A549 treated with Mapracorat at 1 μM for 4 hours (cell line): ENCODE results near the gene SLK. TPM values are rescaled to one million over a fixed set of nuclear protein-coding genes. Genes with fewer than 3 reads are reported as not detected.

ENCODE experiments used
- total RNA-seq: library from RNA; stranded (reverse); fragments of 200-300 nt; extraction: Qiagen RNA extraction; gene quantifications from 5 replicates; pipeline ENCODE4 v1.2.3, GENCODE V29; 2022

SLK gene
- total RNA-seq, result 23.6 to 34.7 TPM (median 31.4 TPM) in 5 replicates

GRCh38 chr10:103966671-103967447 is at the start of gene SLK:
TSS of gene SLK (plus strand) at chr10:103967140. CDS start at chr10:103967746, 606 bp downstream.

GRCh38 chr10:103918053-103918846 is 48.7 kb upstream of the SLK start, which contains the start of gene STN1:
TSS of gene STN1 (minus strand) at chr10:103918184. CDS start at chr10:103917594, 590 bp downstream.

Other genes starting within 250 kb of the SLK start
- 0.80 to 1.6 TPM (median 1.3 TPM) in 5 replicates for gene SH3PXD2A, start 111.6 kb upstream of the SLK start, total RNA-seq
- 18.1 to 22.4 TPM (median 21.0 TPM) in 5 replicates for gene STN1, start 49.0 kb upstream of the SLK start, total RNA-seq
- 1.5 to 3.0 TPM (median 1.7 TPM) in 5 replicates for gene COL17A1, start 118.7 kb downstream of the SLK start, total RNA-seq
- 13.3 to 17.0 TPM (median 14.1 TPM) in 5 replicates for gene SFR1, start 155.0 kb downstream of the SLK start, total RNA-seq